GM18858 (cell line): ENCODE data around the gene KRT15.

Experiments used
- ATAC-seq: cut with Tn5 transposase; IDR thresholded peaks from one replicate; pipeline ENCODE4 v1.9.1; 2021; ENCODE audit not compliant: unreplicated experiment

KRT15 gene

DNA sequence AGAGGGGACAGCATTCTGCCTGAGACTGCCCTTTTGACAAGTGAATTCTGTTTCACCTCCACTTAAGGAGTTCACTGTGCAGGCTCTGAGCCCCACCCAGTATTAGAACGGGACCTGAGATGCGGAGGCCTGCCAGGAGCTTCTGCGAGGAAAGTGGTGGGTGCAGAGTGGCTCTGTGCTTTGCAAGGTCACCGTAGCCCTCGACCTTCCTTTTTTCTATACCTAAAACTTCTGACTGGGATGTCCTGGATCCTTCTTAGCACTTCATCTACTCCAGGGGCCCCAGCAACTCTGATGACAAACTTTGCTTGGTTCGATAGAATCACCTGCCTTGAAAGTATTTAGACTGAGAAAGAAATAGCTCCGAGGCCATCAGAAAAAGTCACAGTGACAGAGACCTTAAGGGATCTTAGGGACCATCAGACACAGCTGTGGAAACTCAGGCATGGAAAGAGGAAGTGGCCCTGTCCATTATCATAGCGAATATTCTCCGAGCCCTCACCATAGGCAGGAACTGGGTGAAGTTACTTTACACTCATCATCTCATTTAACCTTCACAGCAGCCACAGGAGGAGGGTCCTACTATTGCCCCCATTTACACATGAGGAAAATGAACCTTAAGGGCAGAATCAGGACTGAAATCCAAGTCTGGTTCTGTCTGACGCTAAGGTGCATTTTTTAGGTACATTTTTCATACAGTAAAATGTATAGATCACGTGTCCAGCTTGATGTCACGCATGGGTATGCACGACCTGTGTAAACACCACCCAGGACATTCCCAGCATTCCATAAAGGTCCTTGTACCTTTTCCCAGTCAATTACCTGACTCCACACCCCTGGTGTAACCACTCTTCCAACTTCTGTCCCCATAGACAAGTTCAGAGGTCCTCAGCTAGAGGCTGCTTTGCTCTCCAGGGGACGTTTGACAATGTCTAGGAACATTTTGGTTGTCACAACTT is 12.6 kb downstream of the KRT15 start:
- no peak for ATAC-seq

DNA sequence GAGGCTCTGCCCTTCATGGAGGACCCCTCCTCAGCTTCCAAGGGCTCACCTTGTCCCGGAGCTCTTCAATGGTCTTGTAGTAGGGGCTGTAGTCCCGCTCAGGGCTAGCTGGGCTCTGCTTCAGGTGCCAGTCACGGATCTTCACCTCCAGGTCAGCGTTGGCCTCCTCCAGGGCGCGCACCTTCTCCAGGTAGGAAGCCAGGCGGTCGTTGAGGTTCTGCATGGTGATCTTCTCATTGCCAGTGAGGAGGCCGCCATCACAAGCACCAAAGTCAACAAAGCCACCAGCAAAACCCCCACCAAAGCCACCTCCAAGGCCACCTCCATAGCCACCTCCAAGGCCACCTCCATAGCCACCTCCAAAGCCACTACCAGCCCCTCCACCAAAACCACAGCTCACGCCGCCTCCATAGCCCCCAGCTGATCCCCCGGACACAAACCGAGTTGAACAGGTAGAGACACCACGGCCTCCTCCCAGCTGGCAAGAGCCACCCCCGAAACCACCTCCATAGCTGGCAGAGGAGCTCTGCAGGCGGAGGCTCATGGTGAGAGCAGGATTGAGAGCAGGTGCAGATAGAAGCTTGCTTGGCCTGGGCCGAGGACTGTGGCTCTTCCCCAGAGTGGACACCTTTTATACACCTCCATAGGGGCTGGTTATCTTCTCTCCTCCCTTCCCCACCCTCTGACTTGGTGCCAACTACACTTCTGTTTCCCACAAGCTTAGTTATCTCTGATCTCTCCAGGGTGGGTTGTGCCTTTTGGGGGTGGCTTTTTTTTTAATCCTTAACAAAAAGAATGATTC is 13.5 kb downstream of the KRT15 start, which contains the start of gene KRT13:
Gene KRT13 (minus strand): TSS at position 606 of the 802 bp plus-strand sequence. CDS start 62 bp downstream, at position 544.
- no peak for ATAC-seq

- ATAC-seq = no peak
These were observed 14.3 kb downstream of the KRT15 start for GRCh38 chr17:41504246-41504977.

GRCh38 chr17:41503202-41503601 is 15.5 kb downstream of the KRT15 start:
- ATAC-seq = no peak

DNA sequence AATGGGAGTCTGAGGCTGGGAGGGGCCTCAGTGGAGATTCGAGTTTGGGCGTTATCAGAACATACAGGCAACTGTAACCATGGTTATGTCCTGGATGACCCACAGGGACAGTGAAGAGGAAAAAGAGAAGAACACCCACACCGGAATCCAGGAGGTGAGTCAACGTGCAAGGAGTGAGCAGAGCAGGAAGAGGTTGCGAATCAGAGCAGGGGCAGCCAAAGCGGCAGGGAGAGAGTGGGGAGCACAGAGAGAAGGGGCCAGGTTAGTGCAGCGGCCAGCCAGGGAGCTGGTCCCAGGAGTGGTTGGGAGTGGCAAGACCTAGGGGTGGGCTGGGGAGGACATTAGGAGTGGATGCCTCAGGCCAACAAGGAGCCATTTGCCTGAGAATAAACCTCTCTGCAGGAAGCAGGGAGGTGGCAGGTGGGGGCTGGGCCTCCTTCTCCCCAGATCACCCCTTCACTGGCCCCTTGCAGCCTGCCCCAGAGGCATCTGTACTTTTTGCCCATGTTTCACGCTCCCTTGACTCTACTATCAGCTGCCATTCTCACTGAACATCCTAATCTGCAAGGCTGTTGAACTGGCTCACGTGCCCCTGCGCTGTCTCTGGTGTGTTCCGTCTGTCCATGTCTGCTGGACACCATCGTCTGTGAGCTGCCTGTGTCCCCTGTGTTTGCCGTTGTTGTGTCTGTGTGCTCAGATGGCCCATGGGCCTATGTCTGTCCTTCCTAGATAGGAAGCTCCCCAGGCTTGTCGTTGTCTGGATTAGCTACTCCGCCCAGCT is 18.4 kb downstream of the KRT15 start:
- no peak for ATAC-seq

GRCh38 chr17:41499714-41500113 is 19.0 kb downstream of the KRT15 start:
- ATAC-seq = no peak

- ATAC-seq = no peak
These were observed 20.4 kb downstream of the KRT15 start for GRCh38 chr17:41498276-41498675.

DNA sequence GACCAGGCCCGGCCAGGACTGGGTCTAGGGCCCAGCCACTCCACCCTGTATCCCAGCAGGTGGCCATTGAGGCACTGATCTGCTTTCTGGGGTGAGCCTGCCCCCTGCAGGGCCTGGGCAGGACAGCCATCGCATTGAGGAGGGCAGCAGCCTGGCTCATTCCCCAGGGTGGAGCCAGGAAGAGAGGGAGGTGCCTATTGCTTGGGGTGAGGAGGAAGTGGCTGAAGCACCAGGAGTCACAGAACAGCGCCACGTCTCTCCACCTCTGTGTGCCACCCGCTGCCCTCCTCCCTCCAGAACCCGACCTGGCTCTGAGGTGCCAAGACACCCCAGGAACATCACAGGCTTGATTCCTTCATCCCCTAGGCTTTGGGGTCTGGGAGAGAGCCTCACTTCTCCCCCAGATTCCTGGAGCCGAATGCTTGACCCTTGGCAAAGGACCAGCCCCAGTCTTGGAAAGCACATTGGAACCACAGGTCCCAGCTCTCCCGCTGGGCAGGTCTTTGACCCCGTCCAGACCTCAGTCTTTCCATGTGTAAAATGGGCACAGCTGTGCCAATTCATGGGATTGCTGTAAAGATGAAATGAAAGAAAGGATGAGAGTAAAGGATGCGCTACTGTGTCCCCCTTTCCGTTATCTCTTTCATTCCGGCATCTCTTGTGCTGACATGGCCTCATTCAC is 21.7 kb downstream of the KRT15 start:
- ATAC-seq = no peak

DNA sequence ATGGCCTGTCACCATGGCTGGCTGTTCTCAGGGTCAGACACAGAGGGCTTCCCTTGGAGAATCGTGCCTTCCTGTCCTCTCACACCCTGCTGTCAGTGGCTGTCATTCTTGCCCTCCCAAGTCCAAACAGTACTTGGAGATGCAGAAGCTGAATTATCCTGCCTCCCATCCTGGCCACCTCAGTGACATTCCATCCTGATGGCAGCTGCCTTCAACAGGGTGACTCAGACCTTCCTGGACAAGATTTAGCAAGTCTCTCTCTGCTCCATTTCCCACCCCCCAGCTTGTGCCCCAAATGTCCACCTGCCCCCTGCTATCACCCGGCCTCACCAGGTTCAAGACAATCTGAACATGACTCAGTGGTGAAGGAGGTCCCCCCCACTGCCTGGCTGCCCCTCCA is 24.2 kb downstream of the KRT15 start:
- ATAC-seq = no peak

DNA sequence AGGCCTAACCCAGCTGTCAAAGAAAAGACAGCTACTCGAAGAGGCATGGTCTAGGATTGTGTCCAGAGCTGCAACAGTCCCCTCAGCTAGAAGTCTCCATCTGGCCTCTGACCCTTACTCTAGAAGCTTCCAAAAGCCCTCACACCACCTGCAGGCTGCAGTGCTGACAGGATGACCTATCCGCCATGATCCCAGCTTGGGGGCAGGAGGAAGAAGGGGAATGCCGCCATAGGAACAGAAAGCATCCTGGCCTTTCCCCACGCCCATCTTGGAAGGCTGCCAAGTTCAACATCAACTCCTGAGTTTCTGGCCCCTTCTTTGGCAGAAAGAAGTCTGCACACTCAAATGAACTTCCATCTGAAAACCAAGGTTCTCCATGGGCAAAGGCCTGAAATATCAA is 25.9 kb downstream of the KRT15 start:
- ATAC-seq = no peak

DNA sequence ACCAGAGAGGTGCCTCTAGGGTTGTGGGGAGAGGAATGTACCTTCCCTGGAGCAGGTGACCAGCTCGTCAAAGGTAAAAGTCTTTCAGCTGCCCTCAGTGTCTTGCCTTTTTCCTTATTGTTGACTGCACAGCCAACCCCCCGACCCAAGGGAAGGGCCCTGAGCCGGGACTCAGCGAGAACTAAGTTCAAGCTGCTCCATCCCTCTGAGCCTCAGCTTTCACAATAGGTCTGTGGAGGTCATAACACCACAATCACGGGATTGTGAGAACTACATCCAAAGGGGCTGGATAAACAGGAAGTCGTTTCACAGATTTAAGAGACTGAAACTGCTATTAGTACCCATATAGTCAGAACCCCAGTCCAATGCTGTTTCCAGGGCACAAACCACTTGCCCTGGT is 26.3 kb downstream of the KRT15 start:
- no peak for ATAC-seq

- no peak for ATAC-seq
These were observed 27.2 kb downstream of the KRT15 start for GRCh38 chr17:41491476-41491875.

GRCh38 chr17:41490000-41490990 is 28.4 kb downstream of the KRT15 start:
- no peak for ATAC-seq

GRCh38 chr17:41489531-41489930 is 29.2 kb downstream of the KRT15 start, which contains the start of gene KRT36:
Gene KRT36, minus strand, starts transcription at chr17:41489910. Its CDS starts 46 bp downstream, at chr17:41489864.
- no peak for ATAC-seq

GRCh38 chr17:41486809-41487530 is 31.7 kb downstream of the KRT15 start:
- no peak for ATAC-seq

- ATAC-seq = no peak
These were observed 32.4 kb downstream of the KRT15 start for GRCh38 chr17:41486316-41486715.

GRCh38 chr17:41484920-41485904 is 33.5 kb downstream of the KRT15 start:
- ATAC-seq = no peak
